ENCODE data around the gene S100A1. TPM values are rescaled to one million over a fixed set of nuclear protein-coding genes. Genes with fewer than 3 reads are reported as not detected.

S100A1 gene
- total and polyA plus RNA-seq, 2 of the 13 experiments (the other 11 are each of a cell fraction or from before 2014, with no cell fraction given), result 120 to 251 TPM

DNA sequence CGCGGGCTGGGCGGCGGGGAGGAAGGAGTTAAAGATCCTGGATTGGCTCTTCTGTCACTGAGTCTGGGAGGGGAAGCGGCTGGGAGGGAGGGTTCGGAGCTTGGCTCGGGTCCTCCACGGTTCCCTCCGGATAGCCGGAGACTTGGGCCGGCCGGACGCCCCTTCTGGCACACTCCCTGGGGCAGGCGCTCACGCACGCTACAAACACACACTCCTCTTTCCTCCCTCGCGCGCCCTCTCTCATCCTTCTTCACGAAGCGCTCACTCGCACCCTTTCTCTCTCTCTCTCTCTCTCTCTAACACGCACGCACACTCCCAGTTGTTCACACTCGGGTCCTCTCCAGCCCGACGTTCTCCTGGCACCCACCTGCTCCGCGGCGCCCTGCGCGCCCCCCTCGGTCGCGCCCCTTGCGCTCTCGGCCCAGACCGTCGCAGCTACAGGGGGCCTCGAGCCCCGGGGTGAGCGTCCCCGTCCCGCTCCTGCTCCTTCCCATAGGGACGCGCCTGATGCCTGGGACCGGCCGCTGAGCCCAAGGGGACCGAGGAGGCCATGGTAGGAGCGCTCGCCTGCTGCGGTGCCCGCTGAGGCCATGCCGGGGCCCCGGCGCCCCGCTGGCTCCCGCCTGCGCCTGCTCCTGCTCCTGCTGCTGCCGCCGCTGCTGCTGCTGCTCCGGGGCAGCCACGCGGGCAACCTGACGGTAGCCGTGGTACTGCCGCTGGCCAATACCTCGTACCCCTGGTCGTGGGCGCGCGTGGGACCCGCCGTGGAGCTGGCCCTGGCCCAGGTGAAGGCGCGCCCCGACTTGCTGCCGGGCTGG, 50.5 kb downstream of the S100A1 start, which contains the start of gene NPR1 (continued):
- TF ChIP-seq, protein P1, sequence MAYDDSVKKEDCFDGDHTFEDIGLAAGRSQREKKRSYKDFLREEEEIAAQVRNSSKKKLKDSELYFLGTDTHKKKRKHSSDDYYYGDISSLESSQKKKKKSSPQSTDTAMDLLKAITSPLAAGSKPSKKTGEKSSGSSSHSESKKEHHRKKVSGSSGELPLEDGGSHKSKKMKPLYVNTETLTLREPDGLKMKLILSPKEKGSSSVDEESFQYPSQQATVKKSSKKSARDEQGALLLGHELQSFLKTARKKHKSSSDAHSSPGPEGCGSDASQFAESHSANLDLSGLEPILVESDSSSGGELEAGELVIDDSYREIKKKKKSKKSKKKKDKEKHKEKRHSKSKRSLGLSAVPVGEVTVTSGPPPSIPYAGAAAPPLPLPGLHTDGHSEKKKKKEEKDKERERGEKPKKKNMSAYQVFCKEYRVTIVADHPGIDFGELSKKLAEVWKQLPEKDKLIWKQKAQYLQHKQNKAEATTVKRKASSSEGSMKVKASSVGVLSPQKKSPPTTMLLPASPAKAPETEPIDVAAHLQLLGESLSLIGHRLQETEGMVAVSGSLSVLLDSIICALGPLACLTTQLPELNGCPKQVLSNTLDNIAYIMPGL (CRISPR knock-in tag; IDR thresholded peaks at IDR 0.05; ENCODE audit: borderline replicate concordance in 1 of 2, low read depth in 1 of 2), result 0 out of 4 replicates have a peak, but pooled peaks of 1 of the 2 experiments have one; percentile 13
- TF ChIP-seq ARID2 (CRISPR knock-in tag; IDR thresholded peaks at IDR 0.05; ENCODE audit: borderline replicate concordance) (no peak), SKIL (CRISPR knock-in tag; IDR thresholded peaks at IDR 0.05; ENCODE audit: borderline replicate concordance) (0 out of 2 replicates have a peak, but pooled peaks have one; percentile 12), ZNF747 (CRISPR knock-in tag; IDR thresholded peaks at IDR 0.05; ENCODE audit: borderline replicate concordance) (no peak), ZNF205 (CRISPR knock-in tag; IDR thresholded peaks at IDR 0.05) (no peak), NONO (IDR thresholded peaks at IDR 0.05) (no peak), NONO (CRISPR knock-in tag; conservative IDR thresholded peaks at IDR 0.05) (peak; percentile 45; the same call in 1 of the 2 replicates), MYC (CRISPR knock-in tag; IDR thresholded peaks at IDR 0.05; ENCODE audit: borderline replicate concordance) (0 out of 2 replicates have a peak, but pooled peaks have one; percentile 5), ZNF563 (CRISPR knock-in tag; IDR thresholded peaks at IDR 0.05) (no peak; the same call in 1 of the 2 replicates), HES4 (CRISPR knock-in tag; IDR thresholded peaks at IDR 0.05; ENCODE audit: borderline replicate concordance) (no peak), TAF15 (IDR thresholded peaks at IDR 0.05; ENCODE audit: low read depth, low read length, poor library complexity, severe bottlenecking) (peak; percentile 55), ZIK1 (CRISPR knock-in tag; IDR thresholded peaks at IDR 0.05; ENCODE audit: borderline replicate concordance, low read depth) (no peak), ZNF224 (CRISPR knock-in tag; IDR thresholded peaks at IDR 0.05) (no peak), PHF21A (CRISPR knock-in tag; IDR thresholded peaks at IDR 0.05) (peak; percentile 16; the same call in 1 of the 2 replicates), GATA4 (IDR thresholded peaks at IDR 0.05; ENCODE audit: borderline replicate concordance, low read depth) (no peak), ZNF503 (CRISPR knock-in tag; IDR thresholded peaks at IDR 0.05) (no peak), FOXC1 (CRISPR knock-in tag; IDR thresholded peaks at IDR 0.05; ENCODE audit: borderline replicate concordance) (0 out of 2 replicates have a peak, but pooled peaks have one; percentile 35)
- TF ChIP-seq, protein P2, sequence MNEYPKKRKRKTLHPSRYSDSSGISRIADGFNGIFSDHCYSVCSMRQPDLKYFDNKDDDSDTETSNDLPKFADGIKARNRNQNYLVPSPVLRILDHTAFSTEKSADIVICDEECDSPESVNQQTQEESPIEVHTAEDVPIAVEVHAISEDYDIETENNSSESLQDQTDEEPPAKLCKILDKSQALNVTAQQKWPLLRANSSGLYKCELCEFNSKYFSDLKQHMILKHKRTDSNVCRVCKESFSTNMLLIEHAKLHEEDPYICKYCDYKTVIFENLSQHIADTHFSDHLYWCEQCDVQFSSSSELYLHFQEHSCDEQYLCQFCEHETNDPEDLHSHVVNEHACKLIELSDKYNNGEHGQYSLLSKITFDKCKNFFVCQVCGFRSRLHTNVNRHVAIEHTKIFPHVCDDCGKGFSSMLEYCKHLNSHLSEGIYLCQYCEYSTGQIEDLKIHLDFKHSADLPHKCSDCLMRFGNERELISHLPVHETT (CRISPR knock-in tag; conservative IDR thresholded peaks at IDR 0.05), result no peak
- TF ChIP-seq, protein P3, sequence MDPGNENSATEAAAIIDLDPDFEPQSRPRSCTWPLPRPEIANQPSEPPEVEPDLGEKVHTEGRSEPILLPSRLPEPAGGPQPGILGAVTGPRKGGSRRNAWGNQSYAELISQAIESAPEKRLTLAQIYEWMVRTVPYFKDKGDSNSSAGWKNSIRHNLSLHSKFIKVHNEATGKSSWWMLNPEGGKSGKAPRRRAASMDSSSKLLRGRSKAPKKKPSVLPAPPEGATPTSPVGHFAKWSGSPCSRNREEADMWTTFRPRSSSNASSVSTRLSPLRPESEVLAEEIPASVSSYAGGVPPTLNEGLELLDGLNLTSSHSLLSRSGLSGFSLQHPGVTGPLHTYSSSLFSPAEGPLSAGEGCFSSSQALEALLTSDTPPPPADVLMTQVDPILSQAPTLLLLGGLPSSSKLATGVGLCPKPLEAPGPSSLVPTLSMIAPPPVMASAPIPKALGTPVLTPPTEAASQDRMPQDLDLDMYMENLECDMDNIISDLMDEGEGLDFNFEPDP (CRISPR knock-in tag; conservative IDR thresholded peaks at IDR 0.05), result 0 out of 2 replicates have a peak, but pooled peaks have one; percentile 33
